HG03175 (cell line): ENCODE measurements around the gene MAGED1.
"Not testable (repeated sequence)": the region's sequence is repeated elsewhere in the genome, so short reads cannot be mapped to it uniquely, and the experiment has no call there.

ENCODE experiments used
- ATAC-seq: cut with Tn5 transposase; IDR thresholded peaks from one replicate; pipeline ENCODE4 v1.9.1; 2021; ENCODE audit warnings: mild to moderate bottlenecking, moderate library complexity; ENCODE audit not compliant: unreplicated experiment

The MAGED1 gene

GRCh38 chrX:51893931-51894696 lies 691 bp downstream of the MAGED1 start:
- ATAC-seq: no peak

GRCh38 chrX:51894697-51895336 lies 1.4 kb downstream of the MAGED1 start:
- ATAC-seq: peak; percentile 76

- no peak for ATAC-seq
These were observed 3.2 kb downstream of the MAGED1 start for GRCh38 chrX:51896626-51897025.

- ATAC-seq: no peak
These were observed 6.3 kb downstream of the MAGED1 start for GRCh38 chrX:51899741-51900140.

GRCh38 chrX:51902510-51903050 lies 9.2 kb downstream of the MAGED1 start:
- no peak for ATAC-seq

- ATAC-seq: not testable (repeated sequence)
These were observed 11.7 kb downstream of the MAGED1 start for GRCh38 chrX:51905152-51905551.

- ATAC-seq: no peak
These were observed 12.3 kb downstream of the MAGED1 start for GRCh38 chrX:51905711-51906110.

GRCh38 chrX:51917604-51918003 lies 24.2 kb downstream of the MAGED1 start:
- ATAC-seq: no peak

GRCh38 chrX:51922561-51922960 lies 29.1 kb downstream of the MAGED1 start:
- ATAC-seq: no peak

- ATAC-seq: no peak
These were observed 38.2 kb downstream of the MAGED1 start for GRCh38 chrX:51931566-51932150.
